GM23338 (cell line): ENCODE measurements around the gene LIF. TPM values are rescaled to one million over a fixed set of nuclear protein-coding genes. Genes with fewer than 3 reads are reported as not detected.

Experiments used
- ATAC-seq: fragments of 200-7000 bp; cut with Tn5 transposase; 3 replicates; pipeline ENCODE4 v1.9.1; 2020
- DNase-seq: peaks from one replicate; pipeline ENCODE4 v3.0.0-alpha.2; 2015; ENCODE audit warnings: low spot score
- H2AFZ ChIP-seq: fragments of 200-600 bp; sonication (generic); 2 replicates; pipeline ENCODE4 v1.8.0; 2016; ENCODE audit warnings: antibody characterized with exemption, mild to moderate bottlenecking, moderate library complexity
- H3F3A ChIP-seq: fragments of 200-600 bp; sonication (generic); replicated peaks from 2 replicates; pipeline ENCODE4 v1.8.0; 2017; ENCODE audit warnings: antibody characterized with exemption, mixed run types, low read depth
- H3K27ac ChIP-seq: fragments of 200-600 bp; sonication (generic); 2 replicates; pipeline ENCODE4 v1.6.1; 2016; ENCODE audit warnings: low read depth
- H3K27me3 ChIP-seq: fragments of 200-600 bp; sonication (generic); 2 replicates; pipeline ENCODE4 v1.8.0; 2016; ENCODE audit warnings: mild to moderate bottlenecking, mixed run types, moderate library complexity; ENCODE audit not compliant: insufficient read depth
- H3K36me3 ChIP-seq: fragments of 200-600 bp; sonication (generic); 2 replicates; pipeline ENCODE4 v1.8.0; 2016; ENCODE audit warnings: mild to moderate bottlenecking; ENCODE audit not compliant: insufficient read depth
- H3K4me1 ChIP-seq: fragments of 200-600 bp; sonication (generic); 2 replicates; pipeline ENCODE4 v1.8.0; 2016; ENCODE audit warnings: mild to moderate bottlenecking, moderate library complexity; ENCODE audit not compliant: insufficient read depth
- H3K4me2 ChIP-seq: fragments of 200-600 bp; sonication (generic); 2 replicates; pipeline ENCODE4 v1.7.1; 2017; ENCODE audit warnings: mixed run types
- H3K4me3 ChIP-seq: fragments of 200-600 bp; sonication (generic); 2 replicates; pipeline ENCODE4 v1.6.1; 2016; ENCODE audit warnings: mixed run types
- H3K79me2 ChIP-seq: fragments of 200-600 bp; sonication (generic); replicated peaks from 2 replicates; pipeline ENCODE4 v1.8.0; 2017; ENCODE audit warnings: mild to moderate bottlenecking; ENCODE audit not compliant: insufficient read depth
- H3K9me2 ChIP-seq: fragments of 200-600 bp; sonication (generic); 2 replicates; pipeline ENCODE4 v1.8.0; 2017; ENCODE audit not compliant: insufficient read depth
- H4K20me1 ChIP-seq: fragments of 200-600 bp; sonication (generic); replicated peaks from 2 replicates; pipeline ENCODE4 v1.8.0; 2017; ENCODE audit warnings: mild to moderate bottlenecking; ENCODE audit not compliant: insufficient read depth
- H3K27ac Mint-ChIP-seq: 2 replicates; pipeline ENCODE4 v1.8.0; 2020; ENCODE audit warnings: inconsistent platforms, mild to moderate bottlenecking, moderate library complexity, mixed read lengths
- H3K27me3 Mint-ChIP-seq: 3 replicates; pipeline ENCODE4 v1.8.0; 2022; ENCODE audit warnings: low read depth, mild to moderate bottlenecking, moderate library complexity, mixed read lengths, inconsistent platforms; ENCODE audit not compliant: insufficient read depth, poor library complexity
- H3K36me3 Mint-ChIP-seq: 3 replicates; pipeline ENCODE4 v1.8.0; 2021; ENCODE audit warnings: low read depth, mild to moderate bottlenecking, inconsistent platforms, moderate library complexity, mixed read lengths
- H3K4me1 Mint-ChIP-seq: 3 replicates; pipeline ENCODE4 v1.8.0; 2020; ENCODE audit warnings: mild to moderate bottlenecking, inconsistent platforms, mixed read lengths
- H3K4me3 Mint-ChIP-seq: 3 replicates; pipeline ENCODE4 v1.8.0; 2021; ENCODE audit warnings: moderate library complexity, mild to moderate bottlenecking, inconsistent platforms, mixed read lengths
- H3K9me3 Mint-ChIP-seq: 3 replicates; pipeline ENCODE4 v1.8.0; 2020; ENCODE audit warnings: moderate library complexity, mild to moderate bottlenecking, inconsistent platforms, mixed read lengths
- CREB1 ChIP-seq: fragments of 250-450 bp; sonication (Bioruptor Pico); IDR thresholded peaks from 2 replicates; pipeline ENCODE4 v1.5.0; 2020; ENCODE audit warnings: low read depth, mild to moderate bottlenecking, moderate library complexity
- EZH2 ChIP-seq: fragments of 200-600 bp; sonication (generic); IDR thresholded peaks from one replicate; pipeline ENCODE4 v1.8.0; 2017; ENCODE audit warnings: antibody characterized with exemption, mild to moderate bottlenecking, low read depth; ENCODE audit not compliant: unreplicated experiment
- POLR2AphosphoS5 ChIP-seq: IDR thresholded peaks from 2 replicates; pipeline ENCODE4 v1.6.1; 2016; ENCODE audit warnings: antibody characterized with exemption, low read depth
- ZNF114 ChIP-seq: fragments of 250-450 bp; sonication (Bioruptor Pico); IDR thresholded peaks from 2 replicates; pipeline ENCODE4 v1.5.0; 2020; ENCODE audit warnings: mild to moderate bottlenecking, moderate library complexity
- ZNF331 ChIP-seq: fragments of 250-450 bp; sonication (Bioruptor Pico); IDR thresholded peaks from 2 replicates; pipeline ENCODE4 v1.5.0; 2020; ENCODE audit warnings: low read depth, mild to moderate bottlenecking, moderate library complexity
- polyA plus RNA-seq: library from polyadenylated mRNA; unstranded; fragments of >200 nt; fragmentation: Nextera tagmentation; extraction: Ambion mirVana; gene quantifications from 2 replicates; pipeline ENCODE4 v1.2.1, GENCODE V29; 2016
- total RNA-seq: library from RNA; depleted of rRNA; stranded (reverse); fragments of >200 nt; shearing (Covaris generic); gene quantifications from 2 replicates; pipeline ENCODE4 v1.2.3, GENCODE V29; 2014
- TF ChIP-seq, protein P1 (sequence below): fragments of 250-450 bp; sonication (Bioruptor Pico); IDR thresholded peaks from 2 replicates; pipeline ENCODE4 v1.5.0; 2020; ENCODE audit warnings: mild to moderate bottlenecking, moderate library complexity
- TF ChIP-seq, protein P2 (sequence below): IDR thresholded peaks from 2 replicates; pipeline ENCODE4 v1.6.1; 2016; ENCODE audit warnings: antibody characterized with exemption
- TF ChIP-seq, protein P3 (sequence below), 2 experiments: fragments of 200-600 bp in 1 of 2; sonication (generic) in 1 of 2; conservative IDR thresholded peaks; 2 replicates each; pipeline versions ENCODE4 v1.5.1 to v1.6.1; 2016 to 2017; ENCODE audit warnings: antibody characterized with exemption in 2 of 2, low read depth in 2 of 2, mild to moderate bottlenecking in 2 of 2, moderate library complexity in 1 of 2

LIF gene
- total and polyA plus RNA-seq, 2 experiments from 2014 or later: 1.8 to 3.6 TPM

DNA sequence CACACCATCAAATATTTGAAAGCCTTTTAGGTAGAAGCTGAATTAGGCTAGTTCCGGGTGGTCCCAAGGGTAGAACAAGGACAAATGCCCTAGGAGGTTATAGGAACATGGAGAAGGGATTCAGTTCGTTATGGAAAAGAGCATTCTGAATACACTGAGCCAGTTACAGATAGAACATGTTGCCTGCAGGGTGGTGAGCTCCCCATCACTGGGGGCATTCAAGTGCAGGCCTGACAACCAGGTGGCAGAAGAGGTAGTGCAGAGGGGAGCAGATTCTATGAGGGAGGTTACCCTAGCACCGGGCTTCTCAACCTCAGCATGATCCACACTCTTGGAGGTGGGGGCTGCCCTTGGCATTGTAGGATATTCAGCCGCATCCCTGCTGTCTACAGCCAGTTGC is 24.2 kb downstream of the LIF start:
- no peak overlapping the region for H3K4me3 Mint-ChIP-seq

DNA sequence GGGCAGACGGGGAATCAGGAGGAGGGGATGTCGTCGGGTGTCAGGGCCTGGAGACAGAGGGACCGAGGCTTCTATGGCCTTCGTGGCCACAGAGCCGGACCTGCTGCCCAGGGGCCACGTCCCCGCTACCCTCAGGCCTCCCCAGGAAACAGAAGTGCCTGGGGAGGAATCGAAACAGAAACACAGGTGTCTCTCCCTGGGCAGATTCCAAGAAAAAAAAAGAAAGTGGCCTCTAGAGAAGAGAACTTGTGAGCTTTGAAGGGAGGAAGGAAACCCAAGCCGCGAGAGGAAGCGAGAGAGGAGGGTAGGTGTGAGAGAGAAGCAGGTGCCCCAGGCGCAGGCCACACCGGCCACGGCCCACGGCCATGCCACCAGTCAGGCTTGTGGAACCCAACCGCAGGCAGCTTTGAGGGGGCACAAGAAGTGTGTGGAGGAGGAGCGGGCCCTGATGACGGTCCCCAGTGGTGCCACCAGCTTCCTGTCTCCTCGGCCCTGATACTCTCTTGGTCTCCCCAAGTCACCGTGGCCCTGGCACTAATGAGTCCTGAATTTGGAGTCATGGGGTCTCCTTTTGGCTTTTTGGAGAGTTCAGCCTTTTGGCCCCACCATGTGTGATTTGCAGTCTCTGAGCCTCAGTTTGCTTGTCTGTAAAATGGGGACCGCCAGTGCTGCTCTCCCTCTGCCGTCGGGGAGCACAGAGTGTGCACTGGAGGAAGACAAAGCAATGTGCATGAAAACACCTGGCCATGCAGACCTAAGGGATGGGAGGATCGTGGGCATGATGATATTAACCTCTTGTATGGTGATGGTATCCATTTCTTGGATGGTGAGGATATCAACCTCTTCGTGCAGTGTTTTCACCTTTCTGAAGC is 25.2 kb downstream of the LIF start:
- Histone ChIP-seq H3K27me3 (no peaks in the 10 kb centered on the region), H2AFZ (no peak overlapping the region), H3K4me3 (no peak overlapping the region), H3K9me2 (no peaks in the 10 kb centered on the region), H3K36me3 (no peaks in the 10 kb centered on the region), H4K20me1 (no peaks in the 10 kb centered on the region), H3K4me2 (no peak overlapping the region), H3K27ac (no peak overlapping the region), H3K4me1 (no peaks in the 10 kb centered on the region), H3F3A (no peaks in the 10 kb centered on the region), H3K79me2 (no peaks in the 10 kb centered on the region)
- Mint-ChIP-seq H3K27me3 (peaks cover 15% of the 10 kb centered on the region), H3K27ac (no peak overlapping the region), H3K4me3 (no peak overlapping the region), H3K36me3 (no peaks in the 10 kb centered on the region), H3K9me3 (no peaks in the 10 kb centered on the region), H3K4me1 (peaks cover 4% of the 10 kb centered on the region; the same call in 2 of the 3 replicates)
- DNase-seq (no peak), ATAC-seq (no peak)
- no peak for TF ChIP-seq ZNF114 (CRISPR knock-in tag)
- TF ChIP-seq ZNF331 (CRISPR knock-in tag): no peak
- TF ChIP-seq POLR2AphosphoS5: no peak
- TF ChIP-seq, protein P1, sequence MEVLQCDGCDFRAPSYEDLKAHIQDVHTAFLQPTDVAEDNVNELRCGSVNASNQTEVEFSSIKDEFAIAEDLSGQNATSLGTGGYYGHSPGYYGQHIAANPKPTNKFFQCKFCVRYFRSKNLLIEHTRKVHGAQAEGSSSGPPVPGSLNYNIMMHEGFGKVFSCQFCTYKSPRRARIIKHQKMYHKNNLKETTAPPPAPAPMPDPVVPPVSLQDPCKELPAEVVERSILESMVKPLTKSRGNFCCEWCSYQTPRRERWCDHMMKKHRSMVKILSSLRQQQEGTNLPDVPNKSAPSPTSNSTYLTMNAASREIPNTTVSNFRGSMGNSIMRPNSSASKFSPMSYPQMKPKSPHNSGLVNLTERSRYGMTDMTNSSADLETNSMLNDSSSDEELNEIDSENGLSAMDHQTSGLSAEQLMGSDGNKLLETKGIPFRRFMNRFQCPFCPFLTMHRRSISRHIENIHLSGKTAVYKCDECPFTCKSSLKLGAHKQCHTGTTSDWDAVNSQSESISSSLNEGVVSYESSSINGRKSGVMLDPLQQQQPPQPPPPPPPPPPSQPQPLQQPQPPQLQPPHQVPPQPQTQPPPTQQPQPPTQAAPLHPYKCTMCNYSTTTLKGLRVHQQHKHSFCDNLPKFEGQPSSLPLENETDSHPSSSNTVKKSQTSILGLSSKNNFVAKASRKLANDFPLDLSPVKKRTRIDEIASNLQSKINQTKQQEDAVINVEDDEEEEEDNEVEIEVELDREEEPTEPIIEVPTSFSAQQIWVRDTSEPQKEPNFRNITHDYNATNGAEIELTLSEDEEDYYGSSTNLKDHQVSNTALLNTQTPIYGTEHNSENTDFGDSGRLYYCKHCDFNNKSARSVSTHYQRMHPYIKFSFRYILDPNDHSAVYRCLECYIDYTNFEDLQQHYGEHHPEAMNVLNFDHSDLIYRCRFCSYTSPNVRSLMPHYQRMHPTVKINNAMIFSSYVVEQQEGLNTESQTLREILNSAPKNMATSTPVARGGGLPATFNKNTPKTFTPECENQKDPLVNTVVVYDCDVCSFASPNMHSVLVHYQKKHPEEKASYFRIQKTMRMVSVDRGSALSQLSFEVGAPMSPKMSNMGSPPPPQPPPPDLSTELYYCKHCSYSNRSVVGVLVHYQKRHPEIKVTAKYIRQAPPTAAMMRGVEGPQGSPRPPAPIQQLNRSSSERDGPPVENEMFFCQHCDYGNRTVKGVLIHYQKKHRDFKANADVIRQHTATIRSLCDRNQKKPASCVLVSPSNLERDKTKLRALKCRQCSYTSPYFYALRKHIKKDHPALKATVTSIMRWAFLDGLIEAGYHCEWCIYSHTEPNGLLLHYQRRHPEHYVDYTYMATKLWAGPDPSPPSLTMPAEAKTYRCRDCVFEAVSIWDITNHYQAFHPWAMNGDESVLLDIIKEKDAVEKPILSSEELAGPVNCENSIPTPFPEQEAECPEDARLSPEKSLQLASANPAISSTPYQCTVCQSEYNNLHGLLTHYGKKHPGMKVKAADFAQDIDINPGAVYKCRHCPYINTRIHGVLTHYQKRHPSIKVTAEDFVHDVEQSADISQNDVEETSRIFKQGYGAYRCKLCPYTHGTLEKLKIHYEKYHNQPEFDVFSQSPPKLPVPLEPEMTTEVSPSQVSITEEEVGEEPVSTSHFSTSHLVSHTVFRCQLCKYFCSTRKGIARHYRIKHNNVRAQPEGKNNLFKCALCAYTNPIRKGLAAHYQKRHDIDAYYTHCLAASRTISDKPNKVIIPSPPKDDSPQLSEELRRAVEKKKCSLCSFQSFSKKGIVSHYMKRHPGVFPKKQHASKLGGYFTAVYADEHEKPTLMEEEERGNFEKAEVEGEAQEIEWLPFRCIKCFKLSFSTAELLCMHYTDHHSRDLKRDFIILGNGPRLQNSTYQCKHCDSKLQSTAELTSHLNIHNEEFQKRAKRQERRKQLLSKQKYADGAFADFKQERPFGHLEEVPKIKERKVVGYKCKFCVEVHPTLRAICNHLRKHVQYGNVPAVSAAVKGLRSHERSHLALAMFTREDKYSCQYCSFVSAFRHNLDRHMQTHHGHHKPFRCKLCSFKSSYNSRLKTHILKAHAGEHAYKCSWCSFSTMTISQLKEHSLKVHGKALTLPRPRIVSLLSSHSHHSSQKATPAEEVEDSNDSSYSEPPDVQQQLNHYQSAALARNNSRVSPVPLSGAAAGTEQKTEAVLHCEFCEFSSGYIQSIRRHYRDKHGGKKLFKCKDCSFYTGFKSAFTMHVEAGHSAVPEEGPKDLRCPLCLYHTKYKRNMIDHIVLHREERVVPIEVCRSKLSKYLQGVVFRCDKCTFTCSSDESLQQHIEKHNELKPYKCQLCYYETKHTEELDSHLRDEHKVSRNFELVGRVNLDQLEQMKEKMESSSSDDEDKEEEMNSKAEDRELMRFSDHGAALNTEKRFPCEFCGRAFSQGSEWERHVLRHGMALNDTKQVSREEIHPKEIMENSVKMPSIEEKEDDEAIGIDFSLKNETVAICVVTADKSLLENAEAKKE (CRISPR knock-in tag): no peak
- TF ChIP-seq EZH2: no peak
- TF ChIP-seq, protein P2, sequence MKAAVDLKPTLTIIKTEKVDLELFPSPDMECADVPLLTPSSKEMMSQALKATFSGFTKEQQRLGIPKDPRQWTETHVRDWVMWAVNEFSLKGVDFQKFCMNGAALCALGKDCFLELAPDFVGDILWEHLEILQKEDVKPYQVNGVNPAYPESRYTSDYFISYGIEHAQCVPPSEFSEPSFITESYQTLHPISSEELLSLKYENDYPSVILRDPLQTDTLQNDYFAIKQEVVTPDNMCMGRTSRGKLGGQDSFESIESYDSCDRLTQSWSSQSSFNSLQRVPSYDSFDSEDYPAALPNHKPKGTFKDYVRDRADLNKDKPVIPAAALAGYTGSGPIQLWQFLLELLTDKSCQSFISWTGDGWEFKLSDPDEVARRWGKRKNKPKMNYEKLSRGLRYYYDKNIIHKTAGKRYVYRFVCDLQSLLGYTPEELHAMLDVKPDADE: no peak
- TF ChIP-seq, protein P3, sequence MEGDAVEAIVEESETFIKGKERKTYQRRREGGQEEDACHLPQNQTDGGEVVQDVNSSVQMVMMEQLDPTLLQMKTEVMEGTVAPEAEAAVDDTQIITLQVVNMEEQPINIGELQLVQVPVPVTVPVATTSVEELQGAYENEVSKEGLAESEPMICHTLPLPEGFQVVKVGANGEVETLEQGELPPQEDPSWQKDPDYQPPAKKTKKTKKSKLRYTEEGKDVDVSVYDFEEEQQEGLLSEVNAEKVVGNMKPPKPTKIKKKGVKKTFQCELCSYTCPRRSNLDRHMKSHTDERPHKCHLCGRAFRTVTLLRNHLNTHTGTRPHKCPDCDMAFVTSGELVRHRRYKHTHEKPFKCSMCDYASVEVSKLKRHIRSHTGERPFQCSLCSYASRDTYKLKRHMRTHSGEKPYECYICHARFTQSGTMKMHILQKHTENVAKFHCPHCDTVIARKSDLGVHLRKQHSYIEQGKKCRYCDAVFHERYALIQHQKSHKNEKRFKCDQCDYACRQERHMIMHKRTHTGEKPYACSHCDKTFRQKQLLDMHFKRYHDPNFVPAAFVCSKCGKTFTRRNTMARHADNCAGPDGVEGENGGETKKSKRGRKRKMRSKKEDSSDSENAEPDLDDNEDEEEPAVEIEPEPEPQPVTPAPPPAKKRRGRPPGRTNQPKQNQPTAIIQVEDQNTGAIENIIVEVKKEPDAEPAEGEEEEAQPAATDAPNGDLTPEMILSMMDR (conservative IDR thresholded peaks at IDR 0.05; ENCODE audit: low read depth in 2 of 2): no peak

More for the DNA sequence above, 24.2 kb downstream of the LIF start:
- no peaks in the 10 kb centered on the region for H3K4me1 ChIP-seq
- H3F3A ChIP-seq: no peaks in the 10 kb centered on the region
- H3K4me3 ChIP-seq: no peak overlapping the region
- H3K27ac ChIP-seq: no peak overlapping the region
- H3K9me2 ChIP-seq: no peaks in the 10 kb centered on the region
- H3K4me2 ChIP-seq: no peak overlapping the region
- no peaks in the 10 kb centered on the region for H4K20me1 ChIP-seq
- peaks cover 4% of the 10 kb centered on the region; the same call in 2 of the 3 replicates for H3K4me1 Mint-ChIP-seq
- no peak for TF ChIP-seq ZNF331 (CRISPR knock-in tag)
- TF ChIP-seq CREB1 (CRISPR knock-in tag): no peak
- H3K27me3 ChIP-seq: no peaks in the 10 kb centered on the region
- ATAC-seq (no peak), DNase-seq (no peak)
- H3K27ac Mint-ChIP-seq: no peak overlapping the region
- H2AFZ ChIP-seq: no peak overlapping the region
- no peaks in the 10 kb centered on the region for H3K36me3 Mint-ChIP-seq
- peaks cover 15% of the 10 kb centered on the region for H3K27me3 Mint-ChIP-seq
- H3K79me2 ChIP-seq: no peaks in the 10 kb centered on the region
- H3K9me3 Mint-ChIP-seq: no peaks in the 10 kb centered on the region
- no peaks in the 10 kb centered on the region for H3K36me3 ChIP-seq
